ENCODE measurements around the gene MRFAP1.
"Not testable (repeated sequence)": the region's sequence is repeated elsewhere in the genome, so short reads cannot be mapped to it uniquely, and the experiment has no call there.

The MRFAP1 gene

GRCh38 chr4:6662591-6662990 is 22.1 kb downstream of the MRFAP1 start:
- Mint-ChIP-seq H3K27me3 (ENCODE audit: low read depth) (no peaks in the 10 kb centered on the region), H3K4me3 (no peak overlapping the region), H3K36me3 (ENCODE audit: low read depth) (no peaks in the 10 kb centered on the region), H3K9me3 (no peaks in the 10 kb centered on the region), H3K27ac (no peak overlapping the region), H3K4me1 (no peaks in the 10 kb centered on the region)
- no peak for TF ChIP-seq CTCF (IDR thresholded peaks at IDR 0.05; ENCODE audit: unreplicated experiment in 3 of 3)

- H3K36me3 Mint-ChIP-seq (ENCODE audit: low read depth): peaks cover 4% of the 10 kb centered on the region
- H3K4me3 Mint-ChIP-seq: no peak overlapping the region
- H3K27me3 Mint-ChIP-seq (ENCODE audit: low read depth): peaks cover 3% of the 10 kb centered on the region
- no peaks in the 10 kb centered on the region for H3K4me1 Mint-ChIP-seq
- TF ChIP-seq CTCF (IDR thresholded peaks at IDR 0.05; ENCODE audit: unreplicated experiment in 3 of 3): no peak
- H3K27ac Mint-ChIP-seq: no peak overlapping the region
- no peaks in the 10 kb centered on the region for H3K9me3 Mint-ChIP-seq
Measured at GRCh38 chr4:6663596-6664393, 23.3 kb downstream of the MRFAP1 start.

- Mint-ChIP-seq H3K4me1 (no peaks in the 10 kb centered on the region), H3K36me3 (ENCODE audit: low read depth) (peaks cover 14% of the 10 kb centered on the region), H3K27me3 (ENCODE audit: low read depth) (peaks cover 3% of the 10 kb centered on the region), H3K9me3 (peaks cover 2% of the 10 kb centered on the region), H3K4me3 (no peak overlapping the region), H3K27ac (no peak overlapping the region)
- TF ChIP-seq CTCF (IDR thresholded peaks at IDR 0.05; ENCODE audit: unreplicated experiment in 3 of 3): no peak
Measured at GRCh38 chr4:6665320-6665654, 24.8 kb downstream of the MRFAP1 start.

GRCh38 chr4:6668391-6668790 is 27.9 kb downstream of the MRFAP1 start:
- H3K4me1 Mint-ChIP-seq: peaks cover 2% of the 10 kb centered on the region
- TF ChIP-seq CTCF (IDR thresholded peaks at IDR 0.05; ENCODE audit: unreplicated experiment in 3 of 3): no peak
- peaks cover 19% of the 10 kb centered on the region for H3K36me3 Mint-ChIP-seq (ENCODE audit: low read depth)
- peaks cover 3% of the 10 kb centered on the region for H3K27me3 Mint-ChIP-seq (ENCODE audit: low read depth)
- H3K9me3 Mint-ChIP-seq: peaks cover 5% of the 10 kb centered on the region
- H3K27ac Mint-ChIP-seq: no peak overlapping the region
- no peak overlapping the region for H3K4me3 Mint-ChIP-seq

GRCh38 chr4:6671648-6672047 is 31.2 kb downstream of the MRFAP1 start:
- Mint-ChIP-seq H3K9me3 (peaks cover 5% of the 10 kb centered on the region), H3K4me3 (peak overlapping the region in 2 of 3 experiments; percentile 64 to 75), H3K36me3 (ENCODE audit: low read depth) (peaks cover 34% of the 10 kb centered on the region), H3K27ac (no peak overlapping the region), H3K4me1 (peaks cover 30% of the 10 kb centered on the region), H3K27me3 (ENCODE audit: low read depth) (peaks cover 3% of the 10 kb centered on the region)
- no peak for TF ChIP-seq CTCF (IDR thresholded peaks at IDR 0.05; ENCODE audit: unreplicated experiment in 3 of 3)

DNA sequence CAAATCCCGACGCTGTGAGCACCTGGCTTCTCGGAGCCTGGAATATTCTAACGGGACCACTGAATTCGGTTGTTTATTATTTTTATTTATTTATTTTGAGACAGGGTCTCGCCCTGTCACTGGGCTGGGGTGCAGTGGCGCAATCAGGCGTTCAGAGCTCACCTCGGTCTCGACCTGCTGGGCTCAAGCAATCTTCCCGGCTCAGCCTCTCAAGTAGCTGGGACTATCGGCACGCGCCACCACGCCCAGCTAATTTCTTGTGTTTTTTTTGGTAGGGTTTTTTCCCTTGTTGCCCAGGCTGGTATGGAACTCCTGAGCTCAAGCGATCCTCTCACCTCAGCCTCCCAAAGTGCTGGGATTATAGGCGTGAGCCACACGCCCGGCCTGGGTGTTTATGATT is 31.6 kb downstream of the MRFAP1 start:
- peaks cover 5% of the 10 kb centered on the region for H3K9me3 Mint-ChIP-seq
- H3K27me3 Mint-ChIP-seq (ENCODE audit: low read depth): peaks cover 3% of the 10 kb centered on the region
- H3K27ac Mint-ChIP-seq: no peak overlapping the region
- H3K4me1 Mint-ChIP-seq: peaks cover 35% of the 10 kb centered on the region
- H3K4me3 Mint-ChIP-seq: no peak overlapping the region
- H3K36me3 Mint-ChIP-seq (ENCODE audit: low read depth): peaks cover 38% of the 10 kb centered on the region
- TF ChIP-seq CTCF (IDR thresholded peaks at IDR 0.05; ENCODE audit: unreplicated experiment in 3 of 3): no peak

DNA sequence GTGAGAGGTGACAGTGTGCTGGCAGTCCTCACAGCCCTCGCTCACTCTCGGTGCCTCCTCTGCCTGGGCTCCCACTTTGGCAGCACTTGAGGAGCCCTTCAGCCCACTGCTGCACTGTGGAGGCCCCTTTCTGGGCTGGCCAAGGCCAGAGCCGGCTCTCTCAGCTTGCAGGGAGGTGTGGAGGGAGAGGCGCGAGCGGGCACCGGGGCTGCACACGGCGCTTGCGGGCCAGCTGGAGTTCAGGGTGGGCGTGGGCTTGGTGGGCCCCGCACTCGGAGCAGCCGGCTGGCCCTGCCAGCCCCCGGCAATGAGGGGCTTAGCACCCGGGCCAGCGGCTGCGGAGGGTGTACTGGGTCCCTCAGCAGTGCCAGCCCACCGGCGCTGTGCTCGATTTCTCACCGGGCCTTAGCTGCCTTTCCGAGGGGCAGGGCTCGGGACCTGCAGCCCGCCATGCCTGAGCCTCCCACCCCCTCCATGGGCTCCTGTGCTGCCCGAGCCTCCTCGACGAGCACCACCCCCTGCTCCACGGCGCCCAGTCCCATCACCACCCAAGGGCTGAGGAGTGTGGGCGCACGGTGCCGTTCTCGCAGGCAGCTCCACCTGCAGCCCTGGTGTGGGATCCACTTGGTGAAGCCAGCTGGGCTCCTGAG is 32.2 kb downstream of the MRFAP1 start:
- peak overlapping the region in 1 of 3 experiments; percentile 93 for H3K4me3 Mint-ChIP-seq
- H3K27me3 Mint-ChIP-seq (ENCODE audit: low read depth); H3K9me3 Mint-ChIP-seq: not testable (repeated sequence)
- peak overlapping the region; percentile 96 to 98 (median 97) for H3K27ac Mint-ChIP-seq
- H3K4me1 Mint-ChIP-seq: peaks cover 39% of the 10 kb centered on the region
- H3K36me3 Mint-ChIP-seq (ENCODE audit: low read depth): peaks cover 43% of the 10 kb centered on the region

DNA sequence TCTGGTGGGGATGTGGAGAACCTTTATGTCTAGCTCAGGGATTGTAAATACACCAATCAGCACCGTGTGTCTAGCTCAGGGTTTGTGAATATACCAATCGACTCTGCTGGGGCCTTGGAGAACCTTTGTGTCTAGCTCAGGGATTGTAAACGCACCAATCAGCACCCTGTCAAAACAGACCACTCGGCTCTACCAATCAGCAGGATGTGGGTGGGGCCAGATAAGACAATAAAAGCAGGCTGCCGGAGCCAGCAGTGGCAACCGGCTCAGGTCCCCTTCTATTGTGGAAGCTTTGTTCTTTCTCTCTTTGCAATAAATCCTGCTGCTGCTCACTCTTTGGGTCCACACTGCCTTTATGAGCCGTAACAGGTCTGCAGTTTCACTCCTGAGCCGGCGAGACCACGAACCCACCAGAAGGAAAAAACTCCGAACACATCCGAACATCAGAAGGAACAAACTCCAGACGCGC is 32.7 kb downstream of the MRFAP1 start:
- H3K4me3 Mint-ChIP-seq: peak overlapping the region; percentile 93 to 98 (median 97)
- peaks cover 40% of the 10 kb centered on the region for H3K4me1 Mint-ChIP-seq
- H3K27ac Mint-ChIP-seq: peak overlapping the region; percentile 96 to 98 (median 97)
- not testable (repeated sequence) for H3K27me3 Mint-ChIP-seq (ENCODE audit: low read depth); H3K9me3 Mint-ChIP-seq
- peaks cover 42% of the 10 kb centered on the region for H3K36me3 Mint-ChIP-seq (ENCODE audit: low read depth)
